Tracheal epithelial cell (primary cell): ENCODE measurements around the gene NSRP1. TPM values are rescaled to one million over a fixed set of nuclear protein-coding genes. Genes with fewer than 3 reads are reported as not detected.

Source experiments
- total RNA-seq: library from RNA; depleted of rRNA; stranded (reverse); fragments of >200 nt; gene quantifications from 2 replicates; pipeline ENCODE4 v1.2.1, GENCODE V29; 2014

NSRP1 gene
- total RNA-seq: 3.1 and 7.0 TPM in 2 replicates

GRCh38 chr17:30116661-30117551 lies at the start of gene NSRP1:
TSS of gene NSRP1 (plus strand) at chr17:30116816. CDS start at chr17:30116844, 28 bp downstream.

GRCh38 chr17:30235386-30236296 lies 119.0 kb downstream of the NSRP1 start, which contains the start of gene SLC6A4:
TSS of gene SLC6A4 (minus strand) at chr17:30235697. CDS start at chr17:30221958, 13,739 bp downstream.

Other genes starting within 250 kb of the NSRP1 start
- gene SSH2, start 186.6 kb upstream of the NSRP1 start, total RNA-seq: 3.6 and 5.5 TPM in 2 replicates
- gene EFCAB5, start 175.2 kb upstream of the NSRP1 start, total RNA-seq: under 0.01 TPM in 1 of 2 replicates, not detected in the other
- gene SLC6A4, start 118.9 kb downstream of the NSRP1 start, total RNA-seq: not detected in 2 replicates
- 13.3 and 14.5 TPM in 2 replicates for gene BLMH, start 175.1 kb downstream of the NSRP1 start, total RNA-seq
- gene TMIGD1, start 217.2 kb downstream of the NSRP1 start, total RNA-seq: not detected in 2 replicates